ENCODE measurements around the gene MGAT5B.

DNA sequence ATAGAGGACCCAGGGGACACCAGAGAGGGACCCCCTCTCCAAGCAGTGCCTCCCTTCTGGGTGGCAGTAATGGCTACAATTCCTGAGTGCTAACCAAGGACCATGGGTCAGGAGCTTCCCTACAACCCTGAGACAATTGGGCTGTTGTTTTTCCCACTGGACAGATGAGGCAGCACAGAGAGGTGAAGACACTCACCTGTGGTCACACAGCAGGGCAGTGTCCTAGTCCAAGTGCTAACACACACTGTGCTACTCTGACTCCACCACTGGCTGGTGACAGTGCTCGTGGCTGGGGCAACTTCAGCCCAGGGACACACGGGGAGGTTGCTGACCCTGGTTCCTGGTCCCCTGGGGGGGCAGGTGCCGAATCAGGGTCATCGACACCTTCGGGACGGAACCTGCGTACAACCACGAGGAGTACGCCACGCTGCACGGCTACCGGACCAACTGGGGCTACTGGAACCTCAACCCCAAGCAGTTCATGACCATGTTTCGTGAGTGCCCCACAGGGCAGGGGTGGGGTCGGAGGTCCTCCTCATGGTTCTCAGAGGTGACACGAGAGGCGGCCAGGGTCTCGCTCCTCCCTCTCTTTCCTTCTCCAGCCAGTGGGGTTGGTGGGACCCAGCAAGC lies 58.1 kb downstream of the MGAT5B start:
- TF ChIP-seq POLR2A (IDR thresholded peaks at IDR 0.05), result no peak
- TF ChIP-seq, protein P1, sequence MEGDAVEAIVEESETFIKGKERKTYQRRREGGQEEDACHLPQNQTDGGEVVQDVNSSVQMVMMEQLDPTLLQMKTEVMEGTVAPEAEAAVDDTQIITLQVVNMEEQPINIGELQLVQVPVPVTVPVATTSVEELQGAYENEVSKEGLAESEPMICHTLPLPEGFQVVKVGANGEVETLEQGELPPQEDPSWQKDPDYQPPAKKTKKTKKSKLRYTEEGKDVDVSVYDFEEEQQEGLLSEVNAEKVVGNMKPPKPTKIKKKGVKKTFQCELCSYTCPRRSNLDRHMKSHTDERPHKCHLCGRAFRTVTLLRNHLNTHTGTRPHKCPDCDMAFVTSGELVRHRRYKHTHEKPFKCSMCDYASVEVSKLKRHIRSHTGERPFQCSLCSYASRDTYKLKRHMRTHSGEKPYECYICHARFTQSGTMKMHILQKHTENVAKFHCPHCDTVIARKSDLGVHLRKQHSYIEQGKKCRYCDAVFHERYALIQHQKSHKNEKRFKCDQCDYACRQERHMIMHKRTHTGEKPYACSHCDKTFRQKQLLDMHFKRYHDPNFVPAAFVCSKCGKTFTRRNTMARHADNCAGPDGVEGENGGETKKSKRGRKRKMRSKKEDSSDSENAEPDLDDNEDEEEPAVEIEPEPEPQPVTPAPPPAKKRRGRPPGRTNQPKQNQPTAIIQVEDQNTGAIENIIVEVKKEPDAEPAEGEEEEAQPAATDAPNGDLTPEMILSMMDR (IDR thresholded peaks at IDR 0.05), result no peak

Measured in body of pancreas (tissue), 4 donors.